ENCODE measurements around the gene ADCY4. TPM values are rescaled to one million over a fixed set of nuclear protein-coding genes. Genes with fewer than 3 reads are reported as not detected.
A peak's percentile ranks its signal among the peaks of the same experiment; 100 is the strongest.

ADCY4 gene
- total RNA-seq, 1 experiment from 2014 or later, result under 0.01 TPM

DNA sequence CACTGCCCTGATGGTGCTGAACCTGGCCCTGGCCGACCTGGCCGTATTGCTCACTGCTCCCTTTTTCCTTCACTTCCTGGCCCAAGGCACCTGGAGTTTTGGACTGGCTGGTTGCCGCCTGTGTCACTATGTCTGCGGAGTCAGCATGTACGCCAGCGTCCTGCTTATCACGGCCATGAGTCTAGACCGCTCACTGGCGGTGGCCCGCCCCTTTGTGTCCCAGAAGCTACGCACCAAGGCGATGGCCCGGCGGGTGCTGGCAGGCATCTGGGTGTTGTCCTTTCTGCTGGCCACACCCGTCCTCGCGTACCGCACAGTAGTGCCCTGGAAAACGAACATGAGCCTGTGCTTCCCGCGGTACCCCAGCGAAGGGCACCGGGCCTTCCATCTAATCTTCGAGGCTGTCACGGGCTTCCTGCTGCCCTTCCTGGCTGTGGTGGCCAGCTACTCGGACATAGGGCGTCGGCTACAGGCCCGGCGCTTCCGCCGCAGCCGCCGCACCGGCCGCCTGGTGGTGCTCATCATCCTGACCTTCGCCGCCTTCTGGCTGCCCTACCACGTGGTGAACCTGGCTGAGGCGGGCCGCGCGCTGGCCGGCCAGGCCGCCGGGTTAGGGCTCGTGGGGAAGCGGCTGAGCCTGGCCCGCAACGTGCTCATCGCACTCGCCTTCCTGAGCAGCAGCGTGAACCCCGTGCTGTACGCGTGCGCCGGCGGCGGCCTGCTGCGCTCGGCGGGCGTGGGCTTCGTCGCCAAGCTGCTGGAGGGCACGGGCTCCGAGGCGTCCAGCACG, 18.9 kb downstream of the ADCY4 start:
- DNase-seq (ENCODE audit: low read depth), result no peak

DNA sequence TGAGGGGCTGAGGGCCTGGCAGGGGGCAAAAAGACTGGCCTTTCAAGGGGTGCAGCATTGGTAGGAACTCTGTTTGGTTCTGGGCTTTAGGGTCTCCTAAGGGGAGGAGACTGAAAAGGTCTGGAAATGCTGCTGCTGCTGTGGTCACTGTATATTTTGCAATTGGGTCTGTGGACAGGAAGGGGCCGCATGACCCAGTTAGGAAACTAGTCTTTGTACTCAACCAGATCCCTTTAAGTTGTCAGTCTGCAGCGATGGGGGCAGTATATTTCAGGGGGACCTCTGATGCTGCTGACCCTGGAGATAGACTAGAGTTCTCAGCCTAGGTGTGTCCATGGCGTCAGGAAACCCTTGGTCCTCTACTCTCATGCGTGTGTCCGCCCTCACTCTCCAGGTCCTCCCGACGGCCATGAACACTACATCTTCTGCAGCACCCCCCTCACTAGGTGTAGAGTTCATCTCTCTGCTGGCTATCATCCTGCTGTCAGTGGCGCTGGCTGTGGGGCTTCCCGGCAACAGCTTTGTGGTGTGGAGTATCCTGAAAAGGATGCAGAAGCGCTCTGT, 19.5 kb downstream of the ADCY4 start:
- no peak for DNase-seq (ENCODE audit: low read depth)

DNA sequence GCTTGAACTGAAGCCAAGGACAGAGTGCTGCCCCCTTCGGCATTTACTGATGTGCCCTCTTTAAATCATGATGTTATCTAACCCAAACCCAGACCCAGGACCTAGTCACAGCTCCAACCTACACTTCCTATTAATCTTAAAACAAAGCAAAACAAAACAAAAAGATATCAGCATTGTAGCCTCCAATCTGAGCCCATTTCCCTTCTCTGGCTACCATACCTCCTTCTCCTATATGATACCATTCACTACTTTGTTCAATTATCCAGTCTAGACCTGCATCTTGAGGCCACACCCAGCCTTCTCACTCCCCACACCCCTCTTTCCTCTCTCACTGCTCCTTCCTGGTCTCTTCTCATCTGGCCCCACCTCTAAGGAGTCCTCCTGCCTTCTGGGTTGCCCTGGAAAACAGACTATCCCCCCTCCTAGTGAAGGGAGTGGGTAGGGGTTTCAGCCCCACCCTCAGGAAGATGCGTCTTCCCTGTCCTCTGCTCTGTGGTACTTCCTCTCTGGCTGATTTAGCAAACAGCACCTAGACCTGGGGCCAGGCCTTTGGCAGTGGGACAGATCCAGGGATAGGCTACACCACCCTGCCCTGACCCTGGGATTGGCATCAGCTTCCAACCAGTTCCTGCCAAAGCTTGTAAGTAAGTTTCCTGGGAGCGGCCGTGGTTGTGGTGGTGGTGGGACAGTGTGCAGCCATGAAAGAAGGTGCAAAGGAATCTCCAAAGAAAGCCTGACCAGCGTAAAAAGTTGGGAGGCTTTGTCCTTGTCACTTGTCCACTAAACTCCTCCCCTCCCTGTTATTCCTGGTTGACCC, 20.3 kb downstream of the ADCY4 start:
- no peak for DNase-seq (ENCODE audit: low read depth)

DNA sequence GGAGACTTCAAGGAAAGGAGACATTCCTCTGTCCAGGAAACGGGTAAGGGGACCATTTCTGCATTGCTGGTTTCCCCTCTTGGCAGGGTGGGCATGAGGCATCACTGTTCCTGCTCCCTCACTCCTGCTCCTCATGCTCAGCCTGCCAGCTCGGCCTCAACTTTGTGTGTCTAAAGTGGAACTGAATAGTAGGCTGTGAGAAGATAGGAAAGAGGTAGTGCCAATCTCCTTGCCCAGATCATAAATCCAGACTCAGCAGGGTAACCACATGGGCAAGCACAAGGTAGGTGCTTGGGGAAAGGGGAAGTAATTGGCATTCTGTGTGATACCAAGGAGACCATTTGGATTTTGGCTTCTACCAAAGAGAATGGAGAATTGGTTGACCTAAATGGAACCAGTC, 21.0 kb downstream of the ADCY4 start:
- no peak for DNase-seq (ENCODE audit: low read depth)

DNA sequence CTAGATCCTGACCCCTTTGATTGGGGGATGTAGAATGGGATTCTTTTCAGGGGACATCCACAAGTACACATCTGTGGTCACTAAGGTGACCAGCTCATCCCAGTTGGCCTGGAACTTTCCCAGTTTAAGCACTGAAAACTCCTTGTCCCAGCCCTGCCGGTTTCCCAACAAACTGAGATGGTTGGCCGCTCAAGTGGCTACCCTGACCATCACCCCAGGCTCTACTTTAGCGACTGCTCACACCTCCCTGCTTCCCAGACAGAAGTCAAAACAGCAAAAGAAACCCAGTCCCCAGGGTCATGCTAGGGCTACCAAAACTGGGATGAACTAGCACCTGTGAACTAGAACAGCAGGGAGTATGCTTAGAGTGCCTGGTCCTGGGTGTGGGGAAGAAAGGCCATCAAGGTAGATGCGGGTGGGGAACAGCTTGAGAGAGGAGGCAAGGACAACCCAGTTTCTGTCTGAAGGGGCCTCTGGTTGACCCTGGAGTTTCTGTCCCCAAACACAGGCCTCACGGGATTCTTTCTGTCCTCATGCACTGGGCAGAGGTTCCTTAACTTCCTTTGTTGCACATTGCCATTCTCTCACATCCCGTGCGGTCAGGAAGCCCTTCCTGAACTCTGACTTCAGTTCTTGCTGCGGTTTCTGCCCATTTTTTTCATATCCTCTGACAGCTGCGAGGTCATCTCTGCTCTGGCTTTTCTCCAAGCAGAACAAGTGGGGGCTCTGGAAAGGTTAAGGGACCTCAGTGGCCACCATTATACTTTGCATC, 21.9 kb downstream of the ADCY4 start:
- DNase-seq (ENCODE audit: low read depth), result peak; percentile 72

DNA sequence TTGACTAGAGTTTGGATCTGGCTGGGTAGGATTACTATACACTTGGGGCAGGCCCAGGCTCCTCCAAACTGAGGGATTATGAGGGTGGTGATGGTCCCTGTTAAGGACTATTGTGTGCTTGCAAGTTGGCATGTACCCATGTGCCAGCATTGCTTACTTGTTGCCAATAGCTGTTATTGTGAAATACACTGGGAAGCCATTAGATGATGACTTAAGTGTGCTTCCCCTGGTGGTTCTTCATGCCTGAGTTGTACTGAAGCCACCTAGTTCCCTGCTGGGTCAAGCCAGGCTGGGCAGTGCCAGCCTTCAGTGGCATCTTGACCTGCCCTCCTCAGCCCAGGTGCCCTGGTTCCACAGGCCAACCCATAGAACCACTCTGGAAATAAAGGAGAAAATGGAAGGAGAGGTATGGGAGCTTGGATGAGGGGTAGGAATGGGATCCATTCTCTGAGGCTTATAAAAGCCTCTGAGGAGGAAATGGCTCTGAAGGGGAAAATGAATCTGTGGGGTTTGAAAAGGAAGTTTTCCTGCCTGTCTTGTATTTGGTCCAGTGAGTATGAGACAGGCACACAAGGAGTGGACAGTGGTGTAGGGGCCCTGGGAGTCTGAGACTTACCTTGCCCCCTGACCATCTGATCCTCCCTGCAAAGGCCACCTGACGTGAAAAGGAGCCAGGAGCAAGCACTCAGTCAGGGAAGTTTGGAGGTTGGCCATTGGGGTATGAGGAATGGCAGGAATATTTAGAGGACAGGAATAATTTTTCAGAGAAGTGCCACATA, 22.8 kb downstream of the ADCY4 start:
- peak; percentile 46 for DNase-seq (ENCODE audit: low read depth)

DNA sequence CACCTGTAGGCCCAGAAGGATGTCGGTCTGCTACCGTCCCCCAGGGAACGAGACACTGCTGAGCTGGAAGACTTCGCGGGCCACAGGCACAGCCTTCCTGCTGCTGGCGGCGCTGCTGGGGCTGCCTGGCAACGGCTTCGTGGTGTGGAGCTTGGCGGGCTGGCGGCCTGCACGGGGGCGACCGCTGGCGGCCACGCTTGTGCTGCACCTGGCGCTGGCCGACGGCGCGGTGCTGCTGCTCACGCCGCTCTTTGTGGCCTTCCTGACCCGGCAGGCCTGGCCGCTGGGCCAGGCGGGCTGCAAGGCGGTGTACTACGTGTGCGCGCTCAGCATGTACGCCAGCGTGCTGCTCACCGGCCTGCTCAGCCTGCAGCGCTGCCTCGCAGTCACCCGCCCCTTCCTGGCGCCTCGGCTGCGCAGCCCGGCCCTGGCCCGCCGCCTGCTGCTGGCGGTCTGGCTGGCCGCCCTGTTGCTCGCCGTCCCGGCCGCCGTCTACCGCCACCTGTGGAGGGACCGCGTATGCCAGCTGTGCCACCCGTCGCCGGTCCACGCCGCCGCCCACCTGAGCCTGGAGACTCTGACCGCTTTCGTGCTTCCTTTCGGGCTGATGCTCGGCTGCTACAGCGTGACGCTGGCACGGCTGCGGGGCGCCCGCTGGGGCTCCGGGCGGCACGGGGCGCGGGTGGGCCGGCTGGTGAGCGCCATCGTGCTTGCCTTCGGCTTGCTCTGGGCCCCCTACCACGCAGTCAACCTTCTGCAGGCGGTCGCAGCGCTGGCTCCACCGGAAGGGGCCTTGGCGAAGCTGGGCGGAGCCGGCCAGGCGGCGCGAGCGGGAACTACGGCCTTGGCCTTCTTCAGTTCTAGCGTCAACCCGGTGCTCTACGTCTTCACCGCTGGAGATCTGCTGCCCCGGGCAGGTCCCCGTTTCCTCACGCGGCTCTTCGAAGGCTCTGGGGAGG, 23.9 kb downstream of the ADCY4 start, which contains the start of gene LTB4R:
LTB4R (plus strand) TSS at position 857 of the 959 bp plus-strand sequence. CDS start 4,150 bp downstream, outside the sequence.
- no peak for DNase-seq (ENCODE audit: low read depth)

DNA sequence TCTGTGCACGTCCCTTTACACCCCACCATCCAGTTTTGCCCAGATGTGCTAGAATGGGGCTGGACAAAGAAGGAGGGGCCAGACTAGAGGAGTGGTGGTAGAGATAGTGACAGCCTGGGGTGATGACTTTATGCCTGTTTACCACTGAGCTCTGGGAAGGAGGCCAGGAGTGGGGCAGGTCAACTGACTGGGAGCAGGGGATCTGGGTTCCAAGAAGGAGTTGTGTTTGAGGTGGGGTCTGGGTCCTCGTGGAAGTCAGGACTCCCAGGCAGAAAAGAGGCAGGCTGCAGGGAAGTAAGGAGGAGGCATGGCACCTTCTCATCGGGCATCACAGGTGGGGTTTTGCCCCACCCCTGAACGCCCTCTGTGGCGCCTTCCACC, 24.6 kb downstream of the ADCY4 start:
- DNase-seq (ENCODE audit: low read depth), result no peak

DNA sequence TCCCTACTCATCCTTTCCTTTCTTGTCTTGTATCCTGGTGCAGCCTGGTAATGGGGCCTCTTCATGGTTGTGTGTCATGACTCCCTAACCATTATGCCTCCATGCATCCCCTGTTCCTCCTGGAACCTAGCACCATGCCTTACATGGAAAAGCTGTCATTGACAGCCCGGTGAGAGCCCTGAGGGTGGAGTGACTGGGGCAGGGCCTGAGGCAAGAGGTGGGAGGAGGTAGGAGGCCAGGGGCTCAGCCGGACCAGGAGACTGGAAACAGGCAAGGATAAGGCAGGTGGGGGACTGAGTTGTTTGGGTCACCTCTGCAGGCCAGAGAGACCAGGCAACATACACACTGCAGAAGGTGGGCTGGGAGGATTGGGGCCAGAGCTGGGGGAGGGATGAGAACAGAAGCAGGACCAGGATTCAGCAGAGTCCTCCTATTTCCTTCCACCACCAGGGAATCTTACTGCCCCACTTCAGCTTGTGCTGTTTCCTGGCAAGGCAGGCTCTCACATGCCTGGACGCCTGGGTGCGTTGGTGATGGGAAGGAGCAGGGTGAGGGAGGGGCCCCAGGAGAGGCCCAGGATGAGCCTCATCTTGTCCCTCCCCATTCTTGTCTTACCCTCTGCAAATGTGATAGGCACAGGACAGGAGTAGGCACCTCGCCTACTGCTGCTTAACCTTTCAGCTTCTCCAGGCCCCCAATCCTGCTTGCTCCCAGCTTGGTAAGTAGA, 25.2 kb downstream of the ADCY4 start, which contains the start of gene LTB4R2:
LTB4R2 (plus strand) TSS at position 603 of the 727 bp plus-strand sequence. CDS start 525 bp downstream, outside the sequence.
- DNase-seq (ENCODE audit: low read depth), result no peak

DNA sequence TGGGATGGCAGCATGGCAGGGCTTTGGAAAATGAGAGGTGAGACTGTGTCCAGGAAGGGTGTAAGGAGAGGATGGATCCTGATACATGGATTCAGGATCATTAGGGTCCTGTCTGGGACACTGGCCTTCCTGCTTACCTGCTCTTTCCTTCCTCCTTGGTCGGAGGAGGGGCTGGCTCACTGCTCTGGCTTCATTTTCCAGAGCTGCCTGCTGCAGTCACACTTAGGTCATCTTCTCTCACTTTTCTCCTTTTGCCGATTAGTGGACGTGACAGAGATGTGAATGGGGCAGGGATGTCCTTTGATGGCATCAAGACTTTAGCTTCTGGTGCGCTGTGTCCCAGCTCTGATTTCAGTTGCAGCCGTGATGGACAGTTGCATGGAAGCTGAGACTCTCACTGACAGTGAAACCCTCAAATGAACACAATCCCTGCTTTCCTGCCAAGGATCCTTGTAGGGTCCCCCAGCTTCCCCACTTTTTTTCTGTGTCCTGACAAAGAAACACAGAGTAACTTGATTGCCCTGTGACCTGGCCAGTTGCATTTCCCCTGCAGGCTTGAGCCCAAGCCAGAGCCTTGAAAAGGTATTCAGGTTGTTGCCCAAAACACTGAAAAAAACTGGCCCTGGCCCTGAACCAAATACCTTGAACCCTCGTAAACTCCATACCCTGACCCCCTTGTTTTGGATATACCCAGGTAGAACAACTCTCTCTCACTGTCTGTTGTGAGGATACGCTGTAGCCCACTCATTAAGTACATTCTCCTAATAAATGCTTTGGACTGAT, 26.3 kb downstream of the ADCY4 start:
- DNase-seq (ENCODE audit: low read depth), result no peak

DNA sequence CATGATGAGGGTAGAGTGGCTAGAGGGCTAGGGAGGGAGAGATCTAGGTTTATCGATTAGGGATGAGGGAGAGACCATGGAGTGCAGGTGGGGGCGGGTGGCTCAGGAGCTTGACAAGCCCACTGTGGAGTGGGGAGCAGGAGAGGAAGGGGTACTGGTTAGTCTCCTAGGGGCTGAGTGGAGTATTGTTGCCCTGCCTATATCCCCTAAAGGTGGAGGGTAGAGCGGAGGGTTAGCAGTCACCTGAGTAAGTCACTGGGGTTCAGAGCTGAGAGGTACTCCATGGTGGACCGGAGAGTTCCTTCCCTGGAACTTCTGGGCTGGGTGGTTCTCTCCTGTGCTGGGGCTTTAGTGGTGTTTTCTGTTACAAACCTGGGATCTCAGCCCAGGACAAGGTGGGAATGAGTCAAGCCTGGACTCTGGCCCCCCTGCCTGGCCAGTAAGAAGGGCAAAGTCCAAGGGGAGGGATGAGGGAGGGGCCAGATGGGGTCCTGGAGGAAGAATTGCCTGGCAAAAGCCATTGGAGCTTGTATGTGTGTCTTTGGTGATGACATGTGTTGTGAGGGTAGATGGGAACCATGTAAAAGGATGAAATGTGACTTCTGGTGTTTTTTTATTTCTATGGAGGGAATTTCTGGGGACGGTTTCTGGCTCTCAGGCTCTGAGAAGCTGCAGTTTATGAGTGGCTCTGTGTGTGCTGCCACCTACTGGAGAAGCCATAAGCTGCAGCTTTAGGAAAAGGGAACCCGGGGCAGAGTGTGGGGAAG, 27.1 kb downstream of the ADCY4 start, which contains the start of gene CIDEB:
CIDEB (minus strand) TSS at position 403 of the 767 bp plus-strand sequence; CDS start at position 284, 119 bp downstream.
- peak; percentile 55 for DNase-seq (ENCODE audit: low read depth)

DNA sequence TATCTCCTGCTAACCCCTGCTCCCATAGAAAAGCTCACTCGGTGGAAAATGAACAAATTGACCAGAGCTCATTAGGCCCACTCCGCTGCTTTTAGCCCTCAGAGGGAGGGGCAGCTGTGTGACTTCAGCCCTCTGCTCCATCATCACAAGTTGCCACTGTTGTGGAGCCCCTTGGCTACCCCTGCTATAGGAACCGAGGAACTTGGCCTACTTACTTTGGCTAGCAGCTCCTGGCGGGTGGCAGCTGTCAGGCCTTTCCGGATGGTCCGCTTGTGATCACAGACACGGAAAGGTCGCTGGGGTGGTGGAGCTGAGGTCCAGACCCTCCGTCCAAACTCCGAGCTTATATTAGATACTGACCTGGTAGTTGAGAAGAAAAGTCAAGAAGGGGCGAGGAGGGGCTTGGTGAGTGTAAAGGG, 27.7 kb downstream of the ADCY4 start:
- no peak for DNase-seq (ENCODE audit: low read depth)

DNA sequence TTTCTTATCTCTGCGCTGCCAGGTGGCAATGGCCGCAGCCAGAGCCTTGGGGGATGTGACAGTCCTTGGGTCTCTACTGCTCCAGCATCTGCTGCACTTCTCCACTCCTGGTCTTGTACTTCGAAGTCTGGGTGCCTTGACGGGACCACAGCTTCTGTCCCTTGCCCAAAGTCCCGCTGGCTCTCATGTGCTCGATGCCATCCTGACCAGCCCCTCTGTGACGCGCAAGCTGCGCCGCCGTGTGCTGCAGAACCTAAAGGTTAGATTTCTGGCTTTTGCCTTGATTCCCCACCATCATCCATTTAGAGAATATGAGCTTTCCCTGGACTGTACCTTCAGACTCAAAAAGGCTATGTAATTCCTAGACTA, 30.9 kb downstream of the ADCY4 start:
- no peak for DNase-seq (ENCODE audit: low read depth)

DNA sequence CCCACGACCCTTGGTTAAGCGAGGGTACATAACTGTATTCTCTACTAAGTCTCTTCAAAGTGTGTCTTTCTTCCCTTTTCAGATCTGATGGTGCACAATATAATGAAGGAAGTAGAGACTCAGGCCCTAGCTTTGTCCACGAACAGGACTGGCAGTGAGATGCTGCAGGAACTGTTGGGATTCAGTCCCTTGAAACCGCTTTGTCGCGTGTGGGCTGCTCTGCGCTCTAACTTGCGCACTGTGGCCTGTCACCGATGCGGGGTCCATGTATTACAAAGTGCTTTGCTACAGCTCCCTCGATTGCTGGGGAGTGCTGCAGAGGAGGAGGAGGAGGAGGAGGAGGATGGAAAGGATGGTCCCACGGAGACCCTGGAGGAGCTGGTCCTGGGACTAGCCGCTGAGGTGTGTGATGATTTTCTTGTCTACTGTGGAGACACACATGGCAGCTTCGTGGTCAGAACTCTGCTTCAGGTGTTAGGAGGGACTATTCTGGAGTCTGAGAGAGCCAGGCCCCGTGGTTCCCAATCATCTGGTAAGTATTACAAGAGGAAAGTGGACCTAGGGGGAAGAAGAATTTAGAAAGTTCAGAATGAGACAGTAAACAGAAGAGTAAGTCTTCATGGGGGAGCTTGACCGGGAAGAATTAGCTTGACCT, 34.4 kb downstream of the ADCY4 start:
- DNase-seq (ENCODE audit: low read depth), result no peak

DNA sequence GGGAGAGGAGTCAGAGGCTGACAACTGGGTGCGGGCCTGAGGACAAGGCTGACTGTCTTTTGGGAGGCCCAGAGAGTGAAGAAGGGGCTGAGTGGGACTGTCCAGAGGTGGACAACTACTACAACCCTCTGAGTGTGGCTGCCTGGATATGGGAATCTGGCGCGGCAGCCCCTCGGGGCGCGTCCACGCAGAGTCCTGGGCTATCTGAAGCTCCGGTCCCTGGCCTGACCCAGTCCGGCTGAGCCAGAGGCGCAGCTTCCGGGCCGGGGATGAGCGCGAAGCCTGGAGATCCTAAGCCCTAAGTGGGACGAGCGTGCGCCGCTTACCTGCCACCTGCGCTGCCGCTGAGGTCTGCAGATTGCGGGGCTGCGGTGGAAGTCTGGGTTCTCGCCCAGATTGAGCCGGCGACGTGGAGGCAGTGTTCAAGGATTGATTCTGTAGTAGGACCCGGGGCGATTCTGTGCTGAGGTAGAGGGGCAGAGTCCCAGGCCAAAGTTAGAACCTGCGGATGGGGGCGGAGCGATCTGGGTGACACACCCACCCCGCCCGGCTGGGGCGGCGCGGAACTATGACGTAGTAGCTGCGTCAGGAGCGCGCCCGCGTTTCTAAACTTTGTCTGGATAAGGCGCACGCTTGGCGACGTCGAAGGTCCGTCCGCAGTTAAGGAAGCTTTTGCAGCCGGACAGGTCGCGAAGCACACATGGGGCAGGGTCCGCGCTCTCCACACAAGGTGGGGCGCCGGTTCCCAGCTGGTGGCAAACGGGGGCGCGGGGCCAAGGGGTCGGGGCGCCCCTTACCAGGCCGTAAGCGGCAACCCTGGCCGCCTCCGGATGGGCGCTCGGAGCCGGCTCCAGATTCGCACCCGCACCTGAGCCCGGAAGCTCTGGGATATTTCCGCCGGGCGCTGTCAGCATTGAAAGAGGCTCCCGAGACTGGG, 35.3 kb downstream of the ADCY4 start, which contains the start of the genes DHRS1 and NOP9:
DHRS1 (minus strand) TSS at position 526 of the 937 bp plus-strand sequence. CDS start 674 bp downstream, outside the sequence.
NOP9 (plus strand) TSS at position 596 of the 937 bp plus-strand sequence; CDS start at position 701, 105 bp downstream.
- DNase-seq (ENCODE audit: low read depth), result peak; percentile 83
